ENCODE results near the gene ASXL1. TPM values are rescaled to one million over a fixed set of nuclear protein-coding genes. Genes with fewer than 3 reads are reported as not detected.

Gene ASXL1
- total and polyA plus RNA-seq, 9 of the 15 experiments (the other 6 are each of a cell fraction or from before 2014, with no cell fraction given), result 6.5 to 65.3 (median 32.3) TPM

DNA sequence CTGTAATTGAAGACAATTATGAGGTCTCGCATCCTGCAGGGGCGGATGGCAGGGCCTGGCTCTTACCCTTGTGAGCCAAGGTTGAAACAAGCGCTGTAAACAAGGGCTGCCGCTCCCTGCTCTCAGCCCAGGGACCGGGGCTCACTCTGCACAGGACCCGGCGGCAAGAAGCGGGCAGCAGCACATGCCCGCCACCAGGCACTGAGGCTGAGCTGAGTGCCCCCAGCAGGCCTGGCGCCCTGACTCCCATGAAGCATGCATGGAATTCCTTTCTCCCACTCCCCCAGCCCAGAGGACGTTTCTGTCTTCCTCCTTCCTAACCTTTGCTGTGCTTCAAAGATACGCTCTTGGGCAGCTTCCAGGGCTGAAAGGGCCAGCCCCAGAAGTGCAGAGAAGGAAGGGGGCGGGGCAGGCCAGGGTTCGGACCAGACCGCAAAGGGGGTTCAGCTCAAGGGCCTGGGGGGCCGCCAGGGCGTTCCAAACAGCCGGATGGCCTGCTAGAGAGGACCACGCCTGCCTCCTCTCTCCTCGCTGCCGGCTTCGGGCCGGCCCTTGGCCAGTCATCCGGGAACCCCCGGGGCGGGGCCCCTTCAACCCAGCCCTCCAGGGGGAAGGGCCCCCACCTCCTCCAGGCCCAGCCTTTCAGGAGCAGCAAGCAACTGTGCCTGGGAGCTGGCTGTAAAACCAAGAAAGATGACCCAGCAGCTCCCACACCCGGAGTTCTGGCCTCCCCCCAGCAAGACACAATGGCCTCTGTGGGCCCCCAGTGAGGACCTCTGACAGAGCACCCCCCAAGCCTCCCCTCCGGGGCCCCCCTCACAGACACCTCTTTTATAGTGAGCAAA lies 117.1 kb downstream of the ASXL1 start (continued):
- TF ChIP-seq ZNF75A (CRISPR knock-in tag; IDR thresholded peaks at IDR 0.05), result no peak
- TF ChIP-seq MTA1 (IDR thresholded peaks at IDR 0.05; ENCODE audit: borderline replicate concordance), result peak; percentile 14; the same call in 1 of the 2 replicates
- no peak for TF ChIP-seq CEBPB (tag; IDR thresholded peaks at IDR 0.05)
- TF ChIP-seq, protein P1, sequence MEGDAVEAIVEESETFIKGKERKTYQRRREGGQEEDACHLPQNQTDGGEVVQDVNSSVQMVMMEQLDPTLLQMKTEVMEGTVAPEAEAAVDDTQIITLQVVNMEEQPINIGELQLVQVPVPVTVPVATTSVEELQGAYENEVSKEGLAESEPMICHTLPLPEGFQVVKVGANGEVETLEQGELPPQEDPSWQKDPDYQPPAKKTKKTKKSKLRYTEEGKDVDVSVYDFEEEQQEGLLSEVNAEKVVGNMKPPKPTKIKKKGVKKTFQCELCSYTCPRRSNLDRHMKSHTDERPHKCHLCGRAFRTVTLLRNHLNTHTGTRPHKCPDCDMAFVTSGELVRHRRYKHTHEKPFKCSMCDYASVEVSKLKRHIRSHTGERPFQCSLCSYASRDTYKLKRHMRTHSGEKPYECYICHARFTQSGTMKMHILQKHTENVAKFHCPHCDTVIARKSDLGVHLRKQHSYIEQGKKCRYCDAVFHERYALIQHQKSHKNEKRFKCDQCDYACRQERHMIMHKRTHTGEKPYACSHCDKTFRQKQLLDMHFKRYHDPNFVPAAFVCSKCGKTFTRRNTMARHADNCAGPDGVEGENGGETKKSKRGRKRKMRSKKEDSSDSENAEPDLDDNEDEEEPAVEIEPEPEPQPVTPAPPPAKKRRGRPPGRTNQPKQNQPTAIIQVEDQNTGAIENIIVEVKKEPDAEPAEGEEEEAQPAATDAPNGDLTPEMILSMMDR (IDR thresholded peaks at IDR 0.05 in 2 of 3, conservative IDR thresholded peaks at IDR 0.05 in 1 of 3; ENCODE audit: insufficient read depth in 2 of 3, low read depth in 1 of 3, low read length in 3 of 3), result 0 out of 6 replicates have a peak, but pooled peaks of 1 of the 3 experiments have one; percentile 8
- TF ChIP-seq SAFB2 (IDR thresholded peaks at IDR 0.05; ENCODE audit: borderline replicate concordance, low read depth, low read length, severe bottlenecking), result no peak
- peak; percentile 48; the same call in 1 of the 2 replicates for TF ChIP-seq MBD2 (IDR thresholded peaks at IDR 0.05; ENCODE audit: borderline replicate concordance, low read depth)
- no peak for TF ChIP-seq POLR2H (tag; IDR thresholded peaks at IDR 0.05; ENCODE audit: low read depth)
- no peak for TF ChIP-seq NFYB (IDR thresholded peaks at IDR 0.05; ENCODE audit: extremely low read depth, insufficient read length)
- TF ChIP-seq, protein P2, sequence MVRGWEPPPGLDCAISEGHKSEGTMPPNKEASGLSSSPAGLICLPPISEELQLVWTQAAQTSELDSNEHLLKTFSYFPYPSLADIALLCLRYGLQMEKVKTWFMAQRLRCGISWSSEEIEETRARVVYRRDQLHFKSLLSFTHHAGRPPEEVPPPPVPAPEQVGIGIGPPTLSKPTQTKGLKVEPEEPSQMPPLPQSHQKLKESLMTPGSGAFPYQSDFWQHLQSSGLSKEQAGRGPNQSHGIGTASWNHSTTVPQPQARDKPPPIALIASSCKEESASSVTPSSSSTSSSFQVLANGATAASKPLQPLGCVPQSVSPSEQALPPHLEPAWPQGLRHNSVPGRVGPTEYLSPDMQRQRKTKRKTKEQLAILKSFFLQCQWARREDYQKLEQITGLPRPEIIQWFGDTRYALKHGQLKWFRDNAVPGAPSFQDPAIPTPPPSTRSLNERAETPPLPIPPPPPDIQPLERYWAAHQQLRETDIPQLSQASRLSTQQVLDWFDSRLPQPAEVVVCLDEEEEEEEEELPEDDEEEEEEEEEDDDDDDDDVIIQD (CRISPR knock-in tag; IDR thresholded peaks at IDR 0.05), result no peak
- no peak for TF ChIP-seq CREB1 (IDR thresholded peaks at IDR 0.05)
- no peak for TF ChIP-seq CREB1 (CRISPR knock-in tag; IDR thresholded peaks at IDR 0.05)
- peak in 1 of 2 experiments; percentile 77; a peak in 1 of 4 replicates for TF ChIP-seq SIN3A (IDR thresholded peaks at IDR 0.05; ENCODE audit: borderline replicate concordance in 2 of 2, control insufficient read depth in 1 of 2, low read depth in 2 of 2, low read length in 2 of 2)
- no peak for TF ChIP-seq ZNF121 (CRISPR knock-in tag; conservative IDR thresholded peaks at IDR 0.05)
- no peak for TF ChIP-seq SIRT6 (IDR thresholded peaks at IDR 0.05; ENCODE audit: low read depth, low read length)
- TF ChIP-seq, protein P3, sequence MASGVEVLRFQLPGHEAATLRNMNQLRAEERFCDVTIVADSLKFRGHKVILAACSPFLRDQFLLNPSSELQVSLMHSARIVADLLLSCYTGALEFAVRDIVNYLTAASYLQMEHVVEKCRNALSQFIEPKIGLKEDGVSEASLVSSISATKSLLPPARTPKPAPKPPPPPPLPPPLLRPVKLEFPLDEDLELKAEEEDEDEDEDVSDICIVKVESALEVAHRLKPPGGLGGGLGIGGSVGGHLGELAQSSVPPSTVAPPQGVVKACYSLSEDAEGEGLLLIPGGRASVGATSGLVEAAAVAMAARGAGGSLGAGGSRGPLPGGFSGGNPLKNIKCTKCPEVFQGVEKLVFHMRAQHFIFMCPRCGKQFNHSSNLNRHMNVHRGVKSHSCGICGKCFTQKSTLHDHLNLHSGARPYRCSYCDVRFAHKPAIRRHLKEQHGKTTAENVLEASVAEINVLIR (CRISPR knock-in tag; IDR thresholded peaks at IDR 0.05), result no peak
- peak; percentile 34; the same call in 1 of the 2 replicates for TF ChIP-seq MXI1 (IDR thresholded peaks at IDR 0.05; ENCODE audit: low read depth, low read length)
- TF ChIP-seq FOXA1 (IDR thresholded peaks at IDR 0.05; ENCODE audit: borderline replicate concordance), result no peak
- TF ChIP-seq PHB2 (IDR thresholded peaks at IDR 0.05; ENCODE audit: low read depth), result no peak
- TF ChIP-seq, protein P4, sequence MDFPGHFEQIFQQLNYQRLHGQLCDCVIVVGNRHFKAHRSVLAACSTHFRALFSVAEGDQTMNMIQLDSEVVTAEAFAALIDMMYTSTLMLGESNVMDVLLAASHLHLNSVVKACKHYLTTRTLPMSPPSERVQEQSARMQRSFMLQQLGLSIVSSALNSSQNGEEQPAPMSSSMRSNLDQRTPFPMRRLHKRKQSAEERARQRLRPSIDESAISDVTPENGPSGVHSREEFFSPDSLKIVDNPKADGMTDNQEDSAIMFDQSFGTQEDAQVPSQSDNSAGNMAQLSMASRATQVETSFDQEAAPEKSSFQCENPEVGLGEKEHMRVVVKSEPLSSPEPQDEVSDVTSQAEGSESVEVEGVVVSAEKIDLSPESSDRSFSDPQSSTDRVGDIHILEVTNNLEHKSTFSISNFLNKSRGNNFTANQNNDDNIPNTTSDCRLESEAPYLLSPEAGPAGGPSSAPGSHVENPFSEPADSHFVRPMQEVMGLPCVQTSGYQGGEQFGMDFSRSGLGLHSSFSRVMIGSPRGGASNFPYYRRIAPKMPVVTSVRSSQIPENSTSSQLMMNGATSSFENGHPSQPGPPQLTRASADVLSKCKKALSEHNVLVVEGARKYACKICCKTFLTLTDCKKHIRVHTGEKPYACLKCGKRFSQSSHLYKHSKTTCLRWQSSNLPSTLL (IDR thresholded peaks at IDR 0.05), result no peak
- TF ChIP-seq ARID1B (IDR thresholded peaks at IDR 0.05), result peak; percentile 64
